OCI-LY7 (cell line): ENCODE measurements around the gene KRTAP4-16. TPM values are rescaled to one million over a fixed set of nuclear protein-coding genes. Genes with fewer than 3 reads are reported as not detected.
"Not testable (repeated sequence)": the region's sequence is repeated elsewhere in the genome, so short reads cannot be mapped to it uniquely, and the experiment has no call there.

Source experiments
- BruUV-seq: library from RNA; stranded (reverse); fragments of 400-500 nt; replicated peaks from 2 replicates; lab custom pipeline; 2021; lab: Mats Ljungman, UMichigan
- CTCF ChIA-PET: fragments of 300-600 bp; sonication (Branson Sonifier 250); formaldehyde crosslinking; loops from one replicate; lab custom pipeline; 2022; ENCODE audit warnings: antibody characterized with exemption; ENCODE audit not compliant: unreplicated experiment; lab: Charles Lee
- POLR2A ChIA-PET: fragments of 300-600 bp; sonication (Branson Sonifier 250); formaldehyde crosslinking; loops from one replicate; lab custom pipeline; 2022; ENCODE audit warnings: antibody characterized with exemption; lab: Charles Lee
- DNase-seq: peaks from one replicate; pipeline ENCODE4 v3.0.0-alpha.2; 2015; ENCODE audit warnings: low spot score
- H2AFZ ChIP-seq: fragments of 200-600 bp; sonication (generic), shearing (Covaris generic); 2 replicates; pipeline ENCODE4 v1.6.1; 2014; ENCODE audit warnings: mild to moderate bottlenecking, antibody characterized with exemption, low read length, moderate library complexity
- H3K27ac ChIP-seq: fragments of 200-600 bp; sonication (generic); 2 replicates; pipeline ENCODE4 v1.5.1; 2014; ENCODE audit warnings: mixed run types, low read depth, mild to moderate bottlenecking, moderate library complexity, low read length, inconsistent platforms; ENCODE audit not compliant: poor library complexity, severe bottlenecking
- H3K36me3 ChIP-seq: fragments of 200-600 bp; sonication (generic); 2 replicates; pipeline ENCODE4 v1.6.1; 2014; ENCODE audit warnings: mild to moderate bottlenecking, antibody characterized with exemption, low read length, moderate library complexity, mixed read lengths; ENCODE audit not compliant: insufficient read depth
- H3K4me1 ChIP-seq: fragments of 200-600 bp; sonication (generic); 2 replicates; pipeline ENCODE4 v1.5.1; 2014; ENCODE audit warnings: mild to moderate bottlenecking, low read length; ENCODE audit not compliant: insufficient read depth, poor library complexity, severe bottlenecking
- H3K4me2 ChIP-seq: fragments of 200-600 bp; sonication (generic); 2 replicates; pipeline ENCODE4 v1.6.1; 2014; ENCODE audit warnings: mild to moderate bottlenecking, low read length
- H3K4me3 ChIP-seq: fragments of 200-600 bp; sonication (generic); 2 replicates; pipeline ENCODE4 v1.5.1; 2014; ENCODE audit warnings: mild to moderate bottlenecking, low read depth, low read length; ENCODE audit not compliant: poor library complexity, severe bottlenecking
- H3K79me2 ChIP-seq: fragments of 200-600 bp; sonication (generic); 2 replicates; pipeline ENCODE4 v1.6.1; 2016; ENCODE audit warnings: low read depth, mild to moderate bottlenecking, low read length, moderate library complexity, mixed read lengths; ENCODE audit not compliant: insufficient read depth
- H3K9me2 ChIP-seq: fragments of 200-600 bp; sonication (generic); 2 replicates; pipeline ENCODE4 v1.6.1; 2016; ENCODE audit warnings: mild to moderate bottlenecking, low read length, mixed read lengths; ENCODE audit not compliant: insufficient read depth
- H3K9me3 ChIP-seq: fragments of 200-600 bp; sonication (generic); 2 replicates; pipeline ENCODE4 v1.6.1; 2014; ENCODE audit warnings: mild to moderate bottlenecking, mixed run types, low read length, mixed read lengths
- H4K20me1 ChIP-seq: fragments of 200-600 bp; sonication (generic); 2 replicates; pipeline ENCODE4 v1.6.1; 2014; ENCODE audit warnings: mild to moderate bottlenecking, antibody characterized with exemption, low read length, moderate library complexity, mixed read lengths; ENCODE audit not compliant: insufficient read depth
- EZH2phosphoT487 ChIP-seq: fragments of 200-600 bp; sonication (generic); IDR thresholded peaks from 2 replicates; pipeline ENCODE4 v1.6.1; 2018; ENCODE audit warnings: low read depth, borderline replicate concordance, mild to moderate bottlenecking, mixed run types, antibody characterized with exemption, low read length, moderate library complexity, mixed read lengths
- intact Hi-C: fragments of 100-400 bp; cut with micrococcal nuclease; formaldehyde crosslinking; loops from one replicate; pipeline ENCODE4 v1.10.0; 2022; ENCODE audit not compliant: unreplicated experiment
- total RNA-seq, 2 experiments: library from RNA; depleted of rRNA in 1 of 2; stranded (reverse); fragments of >200 nt in 1 of 2; shearing (Covaris generic) in 1 of 2; gene quantifications; 2 replicates each; pipeline ENCODE4 v1.2.3, GENCODE V29; 2014 to 2022
- TF ChIP-seq, protein P1 (sequence below): fragments of 200-600 bp; sonication (generic); conservative IDR thresholded peaks from 2 replicates; pipeline ENCODE4 v1.5.1; 2014; ENCODE audit warnings: mild to moderate bottlenecking, antibody characterized with exemption, low read length, moderate library complexity, mixed read lengths

KRTAP4-16 gene
- total RNA-seq, 2 experiments from 2014 or later, result not detected

DNA sequence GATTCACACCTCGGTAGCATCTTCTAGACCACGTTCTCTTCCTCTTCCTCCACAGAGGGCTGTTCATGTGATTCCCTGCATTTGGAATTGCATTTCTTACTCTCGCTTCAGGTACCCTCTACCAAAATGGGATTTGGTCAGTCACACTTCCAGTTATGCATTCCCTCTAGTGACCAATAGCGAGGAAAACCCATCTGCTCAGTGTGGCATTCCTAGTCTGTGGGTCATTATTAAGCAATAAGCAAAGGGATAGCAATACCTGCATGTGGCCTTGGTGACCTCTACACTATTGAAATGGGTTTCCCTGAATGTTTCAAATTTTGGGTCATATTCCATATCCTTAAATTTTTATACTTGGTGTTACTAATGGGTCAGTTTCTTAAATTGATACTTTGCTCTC lies 48.0 kb upstream of the KRTAP4-16 start:
- intact Hi-C loops, result no loop called here
- Histone ChIP-seq H3K4me3 (no peak overlapping the region), H3K9me3 (no peaks in the 10 kb centered on the region), H3K27ac (no peak overlapping the region), H4K20me1 (no peaks in the 10 kb centered on the region), H3K36me3 (no peaks in the 10 kb centered on the region), H3K4me1 (no peaks in the 10 kb centered on the region), H3K4me2 (no peak overlapping the region), H2AFZ (no peak overlapping the region), H3K9me2 (no peaks in the 10 kb centered on the region), H3K79me2 (no peaks in the 10 kb centered on the region)
- ChIA-PET POLR2A (no interaction called here), CTCF (no interaction called here)
- DNase-seq, result no peak
- TF ChIP-seq, protein P1, sequence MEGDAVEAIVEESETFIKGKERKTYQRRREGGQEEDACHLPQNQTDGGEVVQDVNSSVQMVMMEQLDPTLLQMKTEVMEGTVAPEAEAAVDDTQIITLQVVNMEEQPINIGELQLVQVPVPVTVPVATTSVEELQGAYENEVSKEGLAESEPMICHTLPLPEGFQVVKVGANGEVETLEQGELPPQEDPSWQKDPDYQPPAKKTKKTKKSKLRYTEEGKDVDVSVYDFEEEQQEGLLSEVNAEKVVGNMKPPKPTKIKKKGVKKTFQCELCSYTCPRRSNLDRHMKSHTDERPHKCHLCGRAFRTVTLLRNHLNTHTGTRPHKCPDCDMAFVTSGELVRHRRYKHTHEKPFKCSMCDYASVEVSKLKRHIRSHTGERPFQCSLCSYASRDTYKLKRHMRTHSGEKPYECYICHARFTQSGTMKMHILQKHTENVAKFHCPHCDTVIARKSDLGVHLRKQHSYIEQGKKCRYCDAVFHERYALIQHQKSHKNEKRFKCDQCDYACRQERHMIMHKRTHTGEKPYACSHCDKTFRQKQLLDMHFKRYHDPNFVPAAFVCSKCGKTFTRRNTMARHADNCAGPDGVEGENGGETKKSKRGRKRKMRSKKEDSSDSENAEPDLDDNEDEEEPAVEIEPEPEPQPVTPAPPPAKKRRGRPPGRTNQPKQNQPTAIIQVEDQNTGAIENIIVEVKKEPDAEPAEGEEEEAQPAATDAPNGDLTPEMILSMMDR, result no peak
- no peak for TF ChIP-seq EZH2phosphoT487
- BruUV-seq, result no TSS peak

DNA sequence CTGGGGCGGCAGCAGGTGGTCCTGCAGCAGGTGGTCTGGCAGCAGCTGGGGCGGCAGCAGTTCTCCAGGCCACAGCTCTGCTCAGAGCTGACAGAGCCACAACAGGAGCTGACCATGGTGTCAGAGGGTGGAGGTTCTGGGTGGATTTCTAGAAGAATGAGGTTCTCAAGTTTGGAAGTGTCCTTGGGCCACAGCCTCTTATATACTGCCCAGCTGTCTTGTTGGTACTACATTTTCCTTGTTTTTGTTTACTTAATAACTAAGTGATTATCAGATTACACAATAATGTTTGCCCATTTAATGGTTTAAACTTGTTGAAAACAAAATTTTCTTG lies 47.6 kb upstream of the KRTAP4-16 start, which contains the start of gene KRTAP4-5:
TSS of gene KRTAP4-5 (minus strand) at position 174 of the 334 bp plus-strand sequence. CDS start at position 116, 58 bp downstream.
- no TSS peak for BruUV-seq
- POLR2A ChIA-PET, result no interaction called here
- no peaks in the 10 kb centered on the region for H3K4me1 ChIP-seq

DNA sequence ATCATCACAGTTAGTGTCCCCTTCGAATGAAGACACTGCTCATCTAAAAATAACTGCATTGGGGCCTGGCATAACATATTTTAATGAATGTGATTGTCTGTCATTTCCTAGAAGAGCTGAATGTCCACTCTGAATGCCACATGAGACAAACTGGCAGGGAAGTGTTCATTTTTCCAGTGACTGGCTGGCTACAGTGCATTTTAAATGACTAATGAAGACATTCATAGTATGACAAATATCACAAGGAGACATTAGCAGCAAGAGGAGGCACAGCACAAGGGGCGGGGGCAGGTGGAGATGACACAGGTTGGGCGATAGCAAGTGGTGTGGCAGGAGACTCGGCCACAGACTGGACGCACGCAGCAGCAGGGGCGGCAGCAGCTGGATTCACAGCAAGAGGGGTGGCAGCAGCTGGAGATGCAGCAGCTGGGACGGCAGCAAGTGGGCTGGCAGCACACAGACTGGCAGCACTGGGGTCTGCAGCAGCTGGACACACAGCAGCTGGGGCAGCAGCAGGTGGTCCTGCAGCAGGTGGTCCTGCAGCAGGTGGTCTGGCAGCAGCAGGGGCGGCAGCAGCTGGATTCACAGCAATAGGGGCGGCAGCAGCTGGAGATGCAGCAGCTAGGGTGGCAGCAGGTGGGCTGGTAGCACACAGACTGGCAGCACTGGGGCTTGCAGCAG lies 47.1 kb upstream of the KRTAP4-16 start:
- BruUV-seq, H3K9me3 ChIP-seq, H3K27ac ChIP-seq, H2AFZ ChIP-seq, H3K4me3 ChIP-seq, H3K36me3 ChIP-seq, H4K20me1 ChIP-seq, POLR2A ChIA-PET, H3K9me2 ChIP-seq, CTCF ChIA-PET, DNase-seq, intact Hi-C loops, H3K79me2 ChIP-seq, H3K4me2 ChIP-seq, H3K4me1 ChIP-seq: not testable (repeated sequence)

More for the DNA sequence above, 47.6 kb upstream of the KRTAP4-16 start, which contains the start of gene KRTAP4-5:
- Histone ChIP-seq H4K20me1 (no peaks in the 10 kb centered on the region), H3K9me2 (no peaks in the 10 kb centered on the region), H3K36me3 (no peaks in the 10 kb centered on the region), H3K4me3 (no peak within 1 kb of the TSS), H3K4me2 (no peak within 1 kb of the TSS), H3K79me2 (no peaks in the 10 kb centered on the region), H3K27ac (no peak within 1 kb of the TSS), H2AFZ (no peak within 1 kb of the TSS), H3K9me3 (no peaks in the 10 kb centered on the region)
- DNase-seq, result no peak
- intact Hi-C loops, result no loop called here
- TF ChIP-seq, protein P1, result no peak
- no peak for TF ChIP-seq EZH2phosphoT487
- CTCF ChIA-PET, result no interaction called here
